Vagina (tissue), 2 donors: Measurements from ENCODE around the gene TMEM236.

Source experiments
- POLR2AphosphoS5 ChIP-seq, 2 donors: sonication (generic); formaldehyde crosslinking; IDR thresholded peaks; one replicate each; pipeline ENCODE4 v1.9.0; 2017; ENCODE audit warnings: antibody characterized with exemption in 2 of 2, mild to moderate bottlenecking in 2 of 2, low read depth in 1 of 2; ENCODE audit not compliant: insufficient read depth in 1 of 2
- TF ChIP-seq, protein P1 (sequence below), 3 experiments: fragments of 450-650 bp in 2 of 3; fragments of 200-600 bp in 1 of 3; sonication (generic) in 1 of 3; IDR thresholded peaks; one replicate each; pipeline ENCODE4 v1.5.1; 2017 to 2019; ENCODE audit warnings: antibody characterized with exemption in 3 of 3, mild to moderate bottlenecking in 2 of 3, moderate library complexity in 2 of 3

DNA sequence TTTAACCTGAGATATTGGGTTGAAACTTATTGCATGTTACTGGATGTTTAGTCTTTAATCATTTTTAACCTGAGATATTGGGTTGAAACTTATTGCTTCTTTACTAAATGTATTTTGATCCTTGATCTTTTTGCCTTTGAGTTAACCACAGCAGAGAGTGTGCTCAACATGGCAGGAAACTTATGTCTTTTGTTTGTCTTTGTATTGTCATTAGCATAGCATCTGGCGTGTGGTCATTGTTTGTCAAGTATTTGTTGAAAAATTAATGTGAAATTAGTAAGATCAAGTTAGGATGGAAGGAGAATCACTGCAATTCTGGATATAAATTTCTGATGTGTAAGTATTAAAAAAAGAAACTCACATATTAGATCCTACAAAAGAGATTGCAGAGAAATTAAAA is 65.3 kb downstream of the TMEM236 start:
- TF ChIP-seq, protein P1, sequence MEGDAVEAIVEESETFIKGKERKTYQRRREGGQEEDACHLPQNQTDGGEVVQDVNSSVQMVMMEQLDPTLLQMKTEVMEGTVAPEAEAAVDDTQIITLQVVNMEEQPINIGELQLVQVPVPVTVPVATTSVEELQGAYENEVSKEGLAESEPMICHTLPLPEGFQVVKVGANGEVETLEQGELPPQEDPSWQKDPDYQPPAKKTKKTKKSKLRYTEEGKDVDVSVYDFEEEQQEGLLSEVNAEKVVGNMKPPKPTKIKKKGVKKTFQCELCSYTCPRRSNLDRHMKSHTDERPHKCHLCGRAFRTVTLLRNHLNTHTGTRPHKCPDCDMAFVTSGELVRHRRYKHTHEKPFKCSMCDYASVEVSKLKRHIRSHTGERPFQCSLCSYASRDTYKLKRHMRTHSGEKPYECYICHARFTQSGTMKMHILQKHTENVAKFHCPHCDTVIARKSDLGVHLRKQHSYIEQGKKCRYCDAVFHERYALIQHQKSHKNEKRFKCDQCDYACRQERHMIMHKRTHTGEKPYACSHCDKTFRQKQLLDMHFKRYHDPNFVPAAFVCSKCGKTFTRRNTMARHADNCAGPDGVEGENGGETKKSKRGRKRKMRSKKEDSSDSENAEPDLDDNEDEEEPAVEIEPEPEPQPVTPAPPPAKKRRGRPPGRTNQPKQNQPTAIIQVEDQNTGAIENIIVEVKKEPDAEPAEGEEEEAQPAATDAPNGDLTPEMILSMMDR (IDR thresholded peaks at IDR 0.05): no peak
- no peak for TF ChIP-seq POLR2AphosphoS5 (IDR thresholded peaks at IDR 0.05; ENCODE audit: insufficient read depth in 1 of 2, low read depth in 1 of 2)
